Kidney (tissue), 14 donors: Measurements from ENCODE around the gene COPS9. TPM values are rescaled to one million over a fixed set of nuclear protein-coding genes. Genes with fewer than 3 reads are reported as not detected.

Experiments used
- DNase-seq, 5 donors: peaks; one replicate each; pipeline ENCODE4 v3.0.0-alpha.2; 2013 to 2020
- FAIRE-seq: peaks from 2 replicates; lab custom pipeline; 2012; peaks lifted over from hg19 to GRCh38; lab: Jason Lieb, UNC
- H3K27ac ChIP-seq, 2 donors: one replicate each; pipeline ENCODE4 v1.7.0; 2013; ENCODE audit warnings: low read depth in 2 of 2, low read length in 2 of 2, inconsistent platforms in 1 of 2
- H3K27me3 ChIP-seq: one replicate; pipeline ENCODE4 v1.7.1; 2013; ENCODE audit warnings: low read length, inconsistent platforms; ENCODE audit not compliant: control insufficient read depth, insufficient read depth
- H3K36me3 ChIP-seq, 3 donors: one replicate each; pipeline versions ENCODE4 v1.7.0 to v1.7.1; 2013; ENCODE audit warnings: low read length in 3 of 3, control low read depth in 1 of 3, inconsistent platforms in 1 of 3; ENCODE audit not compliant: insufficient read depth in 3 of 3, control insufficient read depth in 2 of 3
- H3K4me1 ChIP-seq, 3 donors: one replicate each; pipeline versions ENCODE4 v1.7.0 to v1.7.1; 2013; ENCODE audit warnings: low read length in 3 of 3, inconsistent platforms in 1 of 3, low read depth in 1 of 3; ENCODE audit not compliant: control insufficient read depth in 2 of 3, insufficient read depth in 2 of 3
- H3K4me3 ChIP-seq, 3 donors: one replicate each; pipeline versions ENCODE4 v1.7.0 to v1.8.1; 2013; ENCODE audit warnings: low read length in 3 of 3, control low read depth in 1 of 3, inconsistent platforms in 1 of 3
- H3K9ac ChIP-seq, 3 donors: one replicate each; pipeline versions ENCODE4 v1.7.0 to v1.7.1; 2013; ENCODE audit warnings: low read length in 3 of 3, control low read depth in 1 of 3, inconsistent platforms in 1 of 3
- H3K9me3 ChIP-seq, 3 donors: one replicate each; pipeline versions ENCODE4 v1.7.0 to v1.7.1; 2013; ENCODE audit warnings: low read length in 3 of 3, control low read depth in 1 of 3, inconsistent platforms in 1 of 3; ENCODE audit not compliant: control insufficient read depth in 2 of 3, insufficient read depth in 1 of 3
- CTCF ChIP-seq: IDR thresholded peaks from 3 replicates; pipeline ENCODE4 v1.5.1; 2012; ENCODE audit warnings: mild to moderate bottlenecking, moderate library complexity, borderline replicate concordance; ENCODE audit not compliant: insufficient read depth; ENCODE audit errors: extremely low read depth
- intact Hi-C: fragments of 100-400 bp; cut with DNase I; formaldehyde crosslinking; loops from one replicate; pipeline ENCODE4 v1.11.1; 2022
- polyA plus RNA-seq: library from polyadenylated mRNA; stranded (reverse); fragments of 350-450 nt; fragmentation: Illumina TruSeq; extraction: RNeasy Lipid Tissue Mini Kit (QIAGEN cat#74804); gene quantifications from one replicate; pipeline ENCODE4 v1.2.3, GENCODE V29; 2014; ENCODE audit warnings: low read depth, low replicate concordance; ENCODE audit not compliant: insufficient read depth
- total RNA-seq: library from RNA; stranded (reverse); fragmentation: NEBNext Ultra II Directional; extraction: Animal tissue kit (Norgen Biotek cat#: 25700); gene quantifications from one replicate; pipeline ENCODE4 v1.2.1, GENCODE V29; 2021
- donor health status: control.
- donor health status: control.
- donor health status: control.
- donor health status: control.
- donor health status: control.
- donor health status: DM: yes; HTN: yes; CAD: no.
- donor health status: Normal renal cell carcinoma (clear cell type).

The COPS9 gene
- total and polyA plus RNA-seq, 2 donors from 2014 or later, result 119 to 310 TPM

- intact Hi-C loops, result no loop called here
- Histone ChIP-seq H3K4me3 (no peak overlapping the region), H3K9me3 (no peaks in the 10 kb centered on the region), H3K27ac (no peak overlapping the region), H3K36me3 (no peaks in the 10 kb centered on the region), H3K27me3 (no peaks in the 10 kb centered on the region), H3K9ac (no peak overlapping the region), H3K4me1 (no peaks in the 10 kb centered on the region)
- FAIRE-seq (no peak), DNase-seq (peak in 2 of 5 donors; percentile 24 to 36)
- TF ChIP-seq CTCF, result no peak
Observed at GRCh38 chr2:240155048-240155744, 19.1 kb upstream of the COPS9 start.

GRCh38 chr2:240154606-240155005 lies 18.5 kb upstream of the COPS9 start:
- no peak for TF ChIP-seq CTCF
- no peak overlapping the region for H3K27ac ChIP-seq
- H3K4me1 ChIP-seq, result no peaks in the 10 kb centered on the region
- FAIRE-seq (no peak), DNase-seq (peak in 2 of 5 donors; percentile 24 to 55)
- no peak overlapping the region for H3K4me3 ChIP-seq
- H3K27me3 ChIP-seq, result no peaks in the 10 kb centered on the region
- intact Hi-C loops, result no loop called here
- no peak overlapping the region for H3K9ac ChIP-seq
- no peaks in the 10 kb centered on the region for H3K9me3 ChIP-seq
- H3K36me3 ChIP-seq, result no peaks in the 10 kb centered on the region

- Histone ChIP-seq H3K9me3 (no peaks in the 10 kb centered on the region), H3K4me3 (no peak overlapping the region), H3K9ac (no peak overlapping the region), H3K4me1 (no peaks in the 10 kb centered on the region), H3K27me3 (no peaks in the 10 kb centered on the region), H3K36me3 (no peaks in the 10 kb centered on the region), H3K27ac (no peak overlapping the region)
- DNase-seq, result peak in 2 of 5 donors; percentile 13 to 16
- intact Hi-C loops, result no loop called here
- no peak for FAIRE-seq
- TF ChIP-seq CTCF, result no peak
Observed at GRCh38 chr2:240153418-240153817, 17.3 kb upstream of the COPS9 start.
